22Rv1 (cell line): Measurements from ENCODE around the gene SDK2.

ENCODE experiments used
- CTCF ChIP-seq: fragments of 450-650 bp; IDR thresholded peaks from 2 replicates; pipeline ENCODE4 v1.5.1; 2017; ENCODE audit warnings: mild to moderate bottlenecking
- ZFX ChIP-seq: fragments of 450-650 bp; IDR thresholded peaks from 2 replicates; pipeline ENCODE4 v1.6.1; 2017; ENCODE audit warnings: antibody characterized with exemption, borderline replicate concordance

DNA sequence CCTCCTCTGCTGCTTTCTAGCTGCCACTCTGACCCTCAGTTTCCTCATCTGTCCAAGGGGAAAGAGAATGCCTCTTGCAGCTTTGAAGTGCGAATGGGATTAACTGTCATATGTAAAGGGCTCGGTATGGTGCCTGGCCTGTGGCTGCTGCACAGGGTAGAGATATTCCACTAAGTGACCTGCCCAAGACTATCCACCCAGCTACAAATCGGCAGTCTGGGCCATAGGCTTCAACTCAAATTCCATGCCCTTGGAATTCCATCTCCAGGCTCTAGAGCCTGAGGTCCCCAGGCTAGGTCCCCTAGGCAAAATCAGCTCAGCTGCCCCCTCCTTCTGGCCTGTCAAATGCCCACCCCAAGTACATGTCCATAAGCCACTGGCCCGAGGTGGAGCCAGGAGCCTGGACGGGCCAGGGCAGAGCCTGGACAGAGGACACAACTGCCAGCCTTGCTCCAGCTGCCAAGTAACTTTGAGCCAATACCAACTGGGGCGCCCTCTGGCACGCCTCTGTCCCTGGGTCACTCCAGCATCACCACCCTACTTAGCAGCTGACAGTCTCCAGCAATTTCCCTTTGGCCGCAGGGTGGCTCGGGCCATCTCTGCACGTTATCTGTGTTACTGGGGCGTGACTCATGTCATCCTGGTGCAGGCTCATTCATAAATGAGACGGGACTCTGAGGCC is 57.2 kb downstream of the SDK2 start:
- TF ChIP-seq CTCF, result no peak
- no peak for TF ChIP-seq ZFX
